ENCODE data around the gene EEF2K. TPM values are rescaled to one million over a fixed set of nuclear protein-coding genes. Genes with fewer than 3 reads are reported as not detected.

Gene EEF2K
- total RNA-seq, 1 donor from 2014 or later, result 22.1 TPM

- no peaks in the 10 kb centered on the region for H3K9me3 Mint-ChIP-seq
- TF ChIP-seq, protein P1, sequence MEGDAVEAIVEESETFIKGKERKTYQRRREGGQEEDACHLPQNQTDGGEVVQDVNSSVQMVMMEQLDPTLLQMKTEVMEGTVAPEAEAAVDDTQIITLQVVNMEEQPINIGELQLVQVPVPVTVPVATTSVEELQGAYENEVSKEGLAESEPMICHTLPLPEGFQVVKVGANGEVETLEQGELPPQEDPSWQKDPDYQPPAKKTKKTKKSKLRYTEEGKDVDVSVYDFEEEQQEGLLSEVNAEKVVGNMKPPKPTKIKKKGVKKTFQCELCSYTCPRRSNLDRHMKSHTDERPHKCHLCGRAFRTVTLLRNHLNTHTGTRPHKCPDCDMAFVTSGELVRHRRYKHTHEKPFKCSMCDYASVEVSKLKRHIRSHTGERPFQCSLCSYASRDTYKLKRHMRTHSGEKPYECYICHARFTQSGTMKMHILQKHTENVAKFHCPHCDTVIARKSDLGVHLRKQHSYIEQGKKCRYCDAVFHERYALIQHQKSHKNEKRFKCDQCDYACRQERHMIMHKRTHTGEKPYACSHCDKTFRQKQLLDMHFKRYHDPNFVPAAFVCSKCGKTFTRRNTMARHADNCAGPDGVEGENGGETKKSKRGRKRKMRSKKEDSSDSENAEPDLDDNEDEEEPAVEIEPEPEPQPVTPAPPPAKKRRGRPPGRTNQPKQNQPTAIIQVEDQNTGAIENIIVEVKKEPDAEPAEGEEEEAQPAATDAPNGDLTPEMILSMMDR (IDR thresholded peaks at IDR 0.05; ENCODE audit: unreplicated experiment), result no peak
- no peaks in the 10 kb centered on the region for H3K4me1 Mint-ChIP-seq
- no peak overlapping the region for H3K27ac Mint-ChIP-seq
- peaks cover 28% of the 10 kb centered on the region for H3K36me3 Mint-ChIP-seq
- no peak overlapping the region for H3K4me3 Mint-ChIP-seq
- H3K27me3 Mint-ChIP-seq (ENCODE audit: low read depth), result no peaks in the 10 kb centered on the region
- DNase-seq (ENCODE audit: low spot score in 2 of 2, unreplicated experiment in 2 of 2), result no peak
Measured at GRCh38 chr16:22328081-22328725, 122.1 kb downstream of the EEF2K start.

GRCh38 chr16:22329199-22329695 is 123.2 kb downstream of the EEF2K start:
- TF ChIP-seq, protein P1 (IDR thresholded peaks at IDR 0.05; ENCODE audit: unreplicated experiment), result no peak
- H3K36me3 Mint-ChIP-seq, result peaks cover 38% of the 10 kb centered on the region
- no peak for DNase-seq (ENCODE audit: low spot score in 2 of 2, unreplicated experiment in 2 of 2)
- H3K9me3 Mint-ChIP-seq, result no peaks in the 10 kb centered on the region
- H3K27ac Mint-ChIP-seq, result no peak overlapping the region
- H3K4me1 Mint-ChIP-seq, result no peaks in the 10 kb centered on the region
- H3K27me3 Mint-ChIP-seq (ENCODE audit: low read depth), result no peaks in the 10 kb centered on the region
- no peak overlapping the region for H3K4me3 Mint-ChIP-seq

- Mint-ChIP-seq H3K36me3 (peaks cover 47% of the 10 kb centered on the region), H3K27ac (no peak overlapping the region), H3K27me3 (ENCODE audit: low read depth) (no peaks in the 10 kb centered on the region), H3K9me3 (no peaks in the 10 kb centered on the region), H3K4me3 (no peak overlapping the region), H3K4me1 (no peaks in the 10 kb centered on the region)
- TF ChIP-seq, protein P1 (IDR thresholded peaks at IDR 0.05; ENCODE audit: unreplicated experiment), result no peak
- DNase-seq (ENCODE audit: low spot score in 2 of 2, unreplicated experiment in 2 of 2), result no peak
Measured at GRCh38 chr16:22330326-22330725, 124.2 kb downstream of the EEF2K start.

DNA sequence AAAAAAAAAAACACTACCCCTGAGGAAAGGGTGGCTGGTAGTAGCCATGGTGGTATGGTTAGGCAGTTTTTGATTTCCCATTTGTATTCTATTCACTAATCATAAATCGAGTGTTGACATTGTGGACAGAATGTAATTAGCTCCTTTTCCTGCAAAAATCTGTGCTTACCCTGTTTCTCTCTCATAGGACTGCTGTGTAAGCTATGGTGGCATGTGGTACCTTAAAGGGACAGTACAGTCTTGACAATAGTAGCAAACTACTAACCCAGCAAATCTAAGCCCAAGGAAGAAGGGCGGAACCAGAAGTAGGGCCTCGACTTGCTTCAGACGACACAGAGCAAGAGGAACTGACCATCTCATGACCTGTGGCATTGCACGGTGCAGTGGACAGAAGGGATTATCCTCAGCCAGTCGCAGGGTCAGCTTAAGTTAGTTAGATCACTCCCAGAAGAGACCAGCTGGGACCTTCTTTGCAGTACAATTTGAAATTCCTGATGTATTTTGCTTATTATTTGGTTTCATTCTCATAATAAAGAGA is 127.4 kb downstream of the EEF2K start:
- Mint-ChIP-seq H3K4me3 (no peak overlapping the region), H3K9me3 (peaks cover 24% of the 10 kb centered on the region), H3K27me3 (ENCODE audit: low read depth) (no peaks in the 10 kb centered on the region), H3K36me3 (peaks cover 73% of the 10 kb centered on the region), H3K27ac (no peak overlapping the region), H3K4me1 (no peaks in the 10 kb centered on the region)
- no peak for DNase-seq (ENCODE audit: low spot score in 2 of 2, unreplicated experiment in 2 of 2)
- TF ChIP-seq, protein P1 (IDR thresholded peaks at IDR 0.05; ENCODE audit: unreplicated experiment), result no peak

- H3K36me3 Mint-ChIP-seq, result peaks cover 81% of the 10 kb centered on the region
- H3K4me3 Mint-ChIP-seq, result no peak overlapping the region
- no peaks in the 10 kb centered on the region for H3K27me3 Mint-ChIP-seq (ENCODE audit: low read depth)
- H3K9me3 Mint-ChIP-seq, result peaks cover 39% of the 10 kb centered on the region
- no peaks in the 10 kb centered on the region for H3K4me1 Mint-ChIP-seq
- no peak for DNase-seq (ENCODE audit: low spot score in 2 of 2, unreplicated experiment in 2 of 2)
- TF ChIP-seq, protein P1 (IDR thresholded peaks at IDR 0.05; ENCODE audit: unreplicated experiment), result no peak
- H3K27ac Mint-ChIP-seq, result no peak overlapping the region
Measured at GRCh38 chr16:22335668-22336246, 129.7 kb downstream of the EEF2K start.
